ENCODE data around the gene TNMD.
"Not testable (repeated sequence)": the region's sequence is repeated elsewhere in the genome, so short reads cannot be mapped to it uniquely, and the experiment has no call there.

The TNMD gene

GRCh38 chrX:100584611-100585010 is at the start of gene TNMD:
Gene TNMD (plus strand): TSS chrX:100584936. CDS start chrX:100585019, 83 bp downstream.
- H3K4me3 ChIP-seq (ENCODE audit: low read depth, low read length): no peak within 1 kb of the TSS
- no peak for TF ChIP-seq MAX (IDR thresholded peaks at IDR 0.05; ENCODE audit: low read depth, low read length)
- no peak for TF ChIP-seq CTCF (IDR thresholded peaks at IDR 0.05; ENCODE audit: low read depth, low read length)
- TF ChIP-seq POLR2A (IDR thresholded peaks at IDR 0.05; ENCODE audit: extremely low read depth, insufficient read length): no peak

GRCh38 chrX:100565534-100565933 is 19.2 kb upstream of the TNMD start:
- not testable (repeated sequence) for DNase-seq (ENCODE audit: low read depth); H3K4me3 ChIP-seq (ENCODE audit: low read depth, low read length)

More at GRCh38 chrX:100584611-100585010, at the start of gene TNMD:
- DNase-seq (ENCODE audit: low read depth): no peak

GRCh38 chrX:100586747-100587146 is 2.0 kb downstream of the TNMD start:
- DNase-seq (ENCODE audit: low read depth): no peak

GRCh38 chrX:100587861-100588260 is 3.1 kb downstream of the TNMD start:
- H3K4me3 ChIP-seq (ENCODE audit: low read depth, low read length): no peak overlapping the region
- no peak for TF ChIP-seq CTCF (IDR thresholded peaks at IDR 0.05; ENCODE audit: low read depth, low read length)
- TF ChIP-seq POLR2A (IDR thresholded peaks at IDR 0.05; ENCODE audit: extremely low read depth, insufficient read length): no peak
- no peak for TF ChIP-seq MYC (IDR thresholded peaks at IDR 0.05; ENCODE audit: low read depth, low read length)
- TF ChIP-seq MAX (IDR thresholded peaks at IDR 0.05; ENCODE audit: low read depth, low read length): no peak
- no peak for DNase-seq (ENCODE audit: low read depth)

More at GRCh38 chrX:100586747-100587146, 2.0 kb downstream of the TNMD start:
- H3K4me3 ChIP-seq (ENCODE audit: low read depth, low read length): no peak overlapping the region
- TF ChIP-seq POLR2A (IDR thresholded peaks at IDR 0.05; ENCODE audit: extremely low read depth, insufficient read length) (no peak), MAX (IDR thresholded peaks at IDR 0.05; ENCODE audit: low read depth, low read length) (no peak), MYC (IDR thresholded peaks at IDR 0.05; ENCODE audit: low read depth, low read length) (no peak), CTCF (IDR thresholded peaks at IDR 0.05; ENCODE audit: low read depth, low read length) (no peak)

GRCh38 chrX:100591256-100592051 is 6.7 kb downstream of the TNMD start:
- no peak for TF ChIP-seq MYC (IDR thresholded peaks at IDR 0.05; ENCODE audit: low read depth, low read length)
- no peak for TF ChIP-seq POLR2A (IDR thresholded peaks at IDR 0.05; ENCODE audit: extremely low read depth, insufficient read length)
- no peak for TF ChIP-seq CTCF (IDR thresholded peaks at IDR 0.05; ENCODE audit: low read depth, low read length)
- TF ChIP-seq MAX (IDR thresholded peaks at IDR 0.05; ENCODE audit: low read depth, low read length): no peak
- H3K4me3 ChIP-seq (ENCODE audit: low read depth, low read length): no peak overlapping the region
- no peak for DNase-seq (ENCODE audit: low read depth)

- no peak for TF ChIP-seq MYC (IDR thresholded peaks at IDR 0.05; ENCODE audit: low read depth, low read length)
- no peak for TF ChIP-seq MAX (IDR thresholded peaks at IDR 0.05; ENCODE audit: low read depth, low read length)
- no peak for TF ChIP-seq POLR2A (IDR thresholded peaks at IDR 0.05; ENCODE audit: extremely low read depth, insufficient read length)
- TF ChIP-seq CTCF (IDR thresholded peaks at IDR 0.05; ENCODE audit: low read depth, low read length): no peak
- DNase-seq (ENCODE audit: low read depth): no peak
- no peak overlapping the region for H3K4me3 ChIP-seq (ENCODE audit: low read depth, low read length)
Observed at GRCh38 chrX:100593126-100593525, 8.4 kb downstream of the TNMD start.
